GM19395 (cell line): ENCODE results near the gene MORN1.

Source experiments
- ATAC-seq: cut with Tn5 transposase; IDR thresholded peaks from one replicate; pipeline ENCODE4 v1.9.1; 2021; ENCODE audit warnings: mild to moderate bottlenecking, moderate library complexity; ENCODE audit not compliant: unreplicated experiment

MORN1 gene

DNA sequence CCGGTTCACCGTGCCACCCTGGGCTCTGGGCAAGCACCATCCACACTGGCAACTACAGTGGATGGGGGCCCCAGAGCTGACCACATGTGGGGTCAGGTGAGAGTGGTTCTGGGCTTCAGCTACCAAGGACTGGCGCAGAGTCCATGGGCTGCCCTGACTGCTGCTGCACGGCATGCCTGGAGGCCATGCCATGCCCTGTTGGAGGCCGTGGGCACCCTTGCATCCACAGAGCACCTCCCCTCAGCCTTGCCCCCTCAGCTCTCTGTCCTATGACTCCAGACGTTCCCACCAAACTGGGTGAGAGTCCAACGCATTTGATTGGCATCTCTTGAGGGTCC is 15.5 kb downstream of the MORN1 start:
- no peak for ATAC-seq

DNA sequence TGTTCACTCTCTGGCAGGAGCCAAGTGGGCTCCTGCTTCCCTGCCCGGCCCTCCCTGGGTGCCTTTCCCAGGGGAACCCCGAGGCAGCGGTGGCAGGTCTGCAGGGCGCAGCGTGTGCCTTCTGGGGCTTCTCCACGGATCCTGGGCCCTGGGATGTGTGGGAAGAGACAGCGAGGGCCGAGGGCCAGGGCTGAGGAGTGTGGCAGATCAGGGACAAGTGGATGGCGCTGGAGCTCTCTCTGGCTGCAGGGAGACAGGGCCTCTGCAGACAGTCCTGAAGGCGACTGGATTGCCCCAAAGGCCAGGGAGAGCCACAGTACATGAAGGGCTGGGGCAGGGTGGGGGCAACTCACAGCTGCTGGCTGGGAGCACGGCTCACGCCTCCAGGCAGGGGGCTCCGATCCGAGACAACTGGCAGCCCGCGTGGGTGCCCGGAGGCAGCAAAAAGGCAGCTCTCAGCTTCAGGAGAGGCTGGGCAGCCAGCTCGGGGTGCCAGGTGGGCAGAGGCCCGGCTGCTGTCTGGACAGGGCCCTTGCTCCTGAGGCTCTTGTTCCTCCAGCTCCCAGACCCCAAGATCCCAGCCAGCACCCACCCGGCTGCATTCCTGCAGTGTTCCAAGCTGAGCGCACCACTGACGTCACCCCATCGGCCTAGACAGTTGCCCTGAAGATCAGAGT is 16.0 kb downstream of the MORN1 start:
- no peak for ATAC-seq

DNA sequence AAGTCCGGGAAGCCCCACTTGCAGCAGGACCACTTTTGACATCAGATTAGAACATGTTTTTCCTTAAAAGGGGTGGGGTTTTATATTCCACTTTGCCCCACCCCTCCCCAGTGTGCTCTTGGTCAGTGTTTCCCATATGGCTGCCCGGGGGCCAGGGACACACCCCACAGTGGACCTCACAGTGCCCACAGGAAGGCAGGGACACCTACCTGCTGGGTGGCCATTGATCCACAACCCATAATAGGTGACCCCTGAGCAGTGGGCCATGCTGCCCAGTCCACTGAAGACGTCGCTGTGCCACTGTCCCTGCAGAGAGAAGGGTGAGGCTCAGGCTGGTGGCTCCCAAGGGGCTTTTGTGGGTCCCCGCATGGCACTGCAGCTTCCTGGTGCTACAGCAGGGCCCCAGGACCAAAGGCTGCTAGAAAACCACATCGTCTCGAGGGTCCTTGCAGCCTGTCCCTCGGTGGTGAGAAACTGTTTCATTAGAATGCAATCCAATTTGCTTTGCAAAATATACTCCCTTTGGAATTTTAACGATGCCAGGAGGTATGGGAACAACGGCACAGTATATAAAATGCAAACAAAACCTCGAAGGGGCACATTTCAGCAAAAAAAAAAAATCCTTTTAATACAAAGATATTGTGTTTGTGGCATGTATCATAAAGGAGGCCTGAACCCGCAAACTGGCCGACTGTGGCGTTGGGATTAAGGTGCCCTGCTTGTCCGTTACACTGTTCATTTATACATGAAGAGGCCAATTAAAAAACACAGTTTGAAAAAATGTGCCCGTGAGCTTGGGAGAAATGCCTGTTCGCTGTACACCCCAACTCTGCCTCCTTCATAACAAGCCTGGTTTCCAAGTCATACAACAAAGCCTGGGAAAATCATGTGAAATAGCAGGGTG is 16.9 kb downstream of the MORN1 start:
- ATAC-seq: no peak

DNA sequence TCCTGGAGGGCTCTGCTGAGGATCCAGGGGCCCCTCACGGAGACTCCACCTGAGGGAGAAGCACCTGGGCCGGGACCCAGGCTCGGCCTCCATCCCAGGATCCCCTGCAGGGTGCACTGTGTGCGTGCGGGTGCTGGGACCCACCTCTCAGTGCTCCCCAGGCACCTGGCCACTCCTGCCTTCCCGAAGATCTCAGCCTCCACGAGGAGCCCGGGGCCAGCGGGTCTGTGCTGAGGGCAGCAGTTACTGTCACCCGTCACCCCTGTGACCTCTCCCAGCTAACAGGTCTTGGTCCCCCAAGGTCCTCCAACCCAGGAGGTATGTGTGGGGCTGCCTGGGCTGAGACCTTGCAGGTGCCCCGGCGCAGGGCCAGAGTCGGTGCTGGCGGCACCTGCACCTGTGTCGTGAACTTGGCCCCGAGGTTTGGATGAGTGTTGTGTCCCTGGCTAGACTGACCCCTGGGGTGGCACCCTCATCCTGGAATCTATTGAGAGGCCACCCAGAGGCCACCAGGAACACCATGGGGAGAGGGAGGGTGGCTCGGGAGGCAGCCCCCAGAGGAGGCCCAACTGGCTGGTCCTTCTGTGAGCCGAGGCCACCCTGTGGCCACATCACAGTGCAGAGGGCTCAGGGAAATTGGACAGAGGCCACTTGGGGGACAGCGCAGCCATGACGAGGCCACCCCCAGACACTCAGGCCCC is 17.7 kb downstream of the MORN1 start:
- ATAC-seq: no peak

DNA sequence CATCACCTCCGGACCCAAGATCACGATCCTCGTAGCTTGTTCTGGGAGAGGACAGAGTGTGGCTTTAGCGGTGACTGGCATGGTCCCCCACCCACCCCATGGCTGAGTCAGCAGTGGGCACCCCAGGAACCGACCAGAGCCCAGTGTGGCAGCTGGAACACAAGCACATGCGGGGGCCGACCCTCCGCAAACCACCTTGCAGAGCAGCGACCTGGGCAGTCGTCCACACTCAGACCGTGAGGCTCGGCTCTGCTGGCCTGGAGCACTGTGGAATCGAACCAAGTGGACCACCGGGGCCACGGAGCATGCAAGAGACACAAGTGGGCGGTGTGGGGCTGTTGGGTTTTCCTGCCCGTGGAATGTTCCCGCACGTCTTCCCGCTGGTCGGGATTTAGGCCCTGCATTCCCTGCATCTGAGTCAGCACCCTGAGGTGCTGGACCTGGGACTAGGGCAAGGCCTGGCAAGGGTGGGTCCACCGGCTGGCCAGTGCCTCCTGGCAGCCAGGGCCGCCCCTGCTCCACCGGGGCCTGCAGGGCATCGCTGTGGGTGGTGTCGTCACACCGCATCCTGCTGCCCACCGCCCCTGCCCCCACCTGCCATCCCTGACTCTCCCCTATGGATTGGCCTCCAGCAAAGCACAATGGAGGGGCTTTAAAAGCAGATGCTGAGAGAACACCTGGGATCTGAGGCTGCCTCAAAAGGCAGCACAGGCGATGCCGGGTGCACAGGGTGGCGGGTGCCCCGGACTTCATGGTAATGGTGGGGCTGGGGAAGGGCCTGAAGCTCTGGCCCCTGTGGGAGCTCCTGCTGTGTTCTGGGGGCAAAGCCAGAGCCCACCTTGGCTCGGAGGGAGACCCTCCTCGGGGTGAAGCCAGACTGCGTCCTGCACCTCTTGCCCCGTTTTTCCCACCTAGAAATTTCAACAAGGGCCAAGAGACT is 18.5 kb downstream of the MORN1 start:
- no peak for ATAC-seq

DNA sequence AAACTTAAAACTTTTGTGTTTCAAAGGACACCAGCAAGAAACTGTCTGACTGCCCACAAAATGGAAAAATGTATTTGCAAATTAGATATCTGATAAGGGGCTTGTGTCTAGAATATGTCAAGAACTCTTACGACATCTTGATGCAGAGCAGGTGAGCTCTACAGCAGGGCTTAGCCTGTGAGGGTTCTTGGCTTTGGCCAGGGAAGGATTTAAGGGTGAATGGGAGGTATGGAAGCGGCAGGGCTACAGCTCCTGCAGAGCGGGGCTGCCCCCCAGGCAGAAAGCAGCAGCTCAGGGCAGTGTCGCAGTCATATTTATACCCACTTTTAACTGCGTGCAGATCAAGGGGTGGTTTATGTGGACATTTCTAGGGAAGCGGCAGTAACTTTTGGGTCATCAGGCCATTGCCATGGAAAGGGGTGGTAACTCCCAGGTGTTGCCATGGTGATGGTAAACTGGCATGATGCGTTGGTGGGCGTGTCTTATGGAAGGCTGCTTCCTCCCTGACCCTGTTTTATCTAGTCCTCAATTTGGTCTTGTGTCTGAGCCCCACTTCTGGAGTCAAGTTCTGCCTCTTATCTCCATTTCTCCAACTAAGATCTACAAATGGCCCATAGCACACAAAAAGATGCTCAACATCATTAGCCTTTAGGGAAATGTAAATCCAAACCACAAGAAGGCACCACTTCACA is 23.2 kb downstream of the MORN1 start:
- no peak for ATAC-seq

DNA sequence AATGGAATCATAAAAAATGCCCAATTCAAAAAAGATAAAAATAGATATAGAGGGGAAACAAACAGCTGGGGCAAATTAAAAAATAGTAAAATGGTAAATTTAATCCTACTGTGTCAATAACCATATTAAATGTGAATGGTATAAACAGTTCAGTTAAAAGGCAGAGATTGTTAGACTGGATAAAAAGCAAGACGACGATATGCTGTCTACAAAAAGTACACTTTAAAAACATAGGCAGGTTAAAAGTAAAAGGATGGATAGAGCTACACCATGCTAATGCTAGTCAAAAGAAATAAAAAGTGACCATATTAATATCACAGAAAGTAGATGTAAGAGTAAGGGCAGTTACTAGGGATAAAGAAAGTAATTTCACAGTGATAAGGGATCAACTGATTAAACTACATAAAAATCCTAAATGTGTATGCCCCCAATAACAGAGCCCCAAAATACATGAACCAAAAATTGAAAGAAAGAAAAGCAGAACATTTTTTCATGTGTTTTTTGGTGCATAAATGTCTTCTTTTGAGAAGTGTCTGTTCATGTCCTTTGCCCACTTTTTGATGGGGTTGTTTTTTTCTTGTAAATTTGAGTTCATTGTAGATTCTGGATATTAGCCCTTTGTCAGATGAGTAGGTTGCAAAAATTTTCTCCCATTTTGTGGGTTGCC is 27.4 kb downstream of the MORN1 start:
- ATAC-seq: no peak

DNA sequence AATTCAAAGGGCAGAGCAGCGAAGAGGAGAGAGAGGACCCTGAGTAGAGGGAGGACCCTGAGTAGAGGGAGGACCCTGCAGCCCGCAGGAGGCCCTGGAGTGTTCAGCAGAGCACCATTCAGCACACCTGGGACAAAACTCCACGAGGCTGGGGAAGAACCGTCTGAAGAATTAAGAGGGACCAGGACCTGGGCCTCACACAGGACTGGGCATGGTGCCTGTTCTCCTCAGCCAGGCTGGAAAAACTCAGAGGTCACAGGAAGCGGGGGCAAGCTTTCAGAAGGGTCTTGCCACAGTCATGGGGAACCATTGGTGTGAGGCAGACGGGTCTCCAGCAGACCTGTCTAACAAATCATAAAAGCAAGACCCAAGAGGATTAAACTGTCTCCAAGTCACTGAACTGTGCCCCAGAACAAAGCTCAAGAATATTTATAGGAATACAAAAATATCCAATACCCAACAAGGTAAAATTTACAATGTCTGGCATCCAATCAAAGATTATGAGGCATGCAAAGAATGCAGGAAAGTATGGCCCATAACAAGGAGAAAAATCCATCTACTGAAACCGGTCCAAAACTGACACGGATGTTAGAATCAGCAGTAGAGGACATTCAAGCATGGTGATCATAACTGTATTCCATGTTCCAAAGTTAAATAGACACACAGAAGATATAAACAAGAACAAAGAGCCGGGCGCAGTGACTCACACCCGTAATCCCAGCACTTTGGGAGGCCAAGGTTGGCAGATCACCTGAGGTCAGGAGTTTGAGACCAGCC is 30.6 kb downstream of the MORN1 start:
- no peak for ATAC-seq

DNA sequence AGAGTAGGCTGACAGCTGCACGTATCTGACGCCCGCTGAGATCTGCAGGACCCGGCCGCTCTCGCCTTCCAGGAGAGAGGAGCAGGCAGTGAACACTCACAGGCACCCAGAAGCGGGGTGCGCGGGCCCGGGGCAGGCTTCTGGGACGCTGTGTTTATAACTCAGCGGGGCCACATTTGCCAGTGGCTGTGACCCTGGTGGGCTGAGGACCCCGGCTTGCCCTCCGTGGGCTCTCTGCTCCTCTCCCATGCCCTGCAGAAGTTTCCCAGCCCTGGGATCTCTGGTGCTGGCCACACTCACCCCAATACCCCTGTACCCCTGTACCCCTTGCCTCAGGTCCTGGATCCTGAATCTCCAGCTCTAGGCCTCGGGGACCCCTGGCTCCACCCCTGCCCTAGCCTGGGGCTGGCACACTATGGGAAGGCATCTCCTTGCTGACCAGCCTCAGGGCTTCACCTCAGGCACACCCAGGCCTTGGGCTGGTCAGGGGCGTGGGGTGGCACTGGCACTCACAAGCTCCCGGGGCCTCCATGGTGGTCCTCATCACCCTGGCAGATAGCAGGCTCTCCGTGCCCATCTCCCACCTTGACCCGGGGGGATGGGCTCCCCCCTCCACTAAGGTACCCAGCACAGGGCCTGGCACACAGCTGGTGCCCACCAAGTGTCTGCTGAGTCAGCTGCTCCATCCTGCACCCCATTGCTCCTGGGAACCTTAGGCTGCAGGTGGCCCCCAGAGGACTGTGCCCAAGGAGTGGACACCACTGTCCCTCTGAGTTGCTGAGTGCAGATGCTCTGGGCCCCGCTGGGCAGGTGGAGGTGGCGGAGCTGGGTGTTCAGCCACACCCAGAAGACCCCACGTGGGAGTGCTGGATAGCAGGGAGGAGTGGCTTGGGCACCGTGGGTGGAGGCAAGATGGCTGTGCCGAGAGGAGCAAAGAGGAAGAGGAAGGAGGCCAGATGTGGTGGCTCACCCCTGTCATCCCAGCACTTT is 32.4 kb downstream of the MORN1 start:
- no peak for ATAC-seq

DNA sequence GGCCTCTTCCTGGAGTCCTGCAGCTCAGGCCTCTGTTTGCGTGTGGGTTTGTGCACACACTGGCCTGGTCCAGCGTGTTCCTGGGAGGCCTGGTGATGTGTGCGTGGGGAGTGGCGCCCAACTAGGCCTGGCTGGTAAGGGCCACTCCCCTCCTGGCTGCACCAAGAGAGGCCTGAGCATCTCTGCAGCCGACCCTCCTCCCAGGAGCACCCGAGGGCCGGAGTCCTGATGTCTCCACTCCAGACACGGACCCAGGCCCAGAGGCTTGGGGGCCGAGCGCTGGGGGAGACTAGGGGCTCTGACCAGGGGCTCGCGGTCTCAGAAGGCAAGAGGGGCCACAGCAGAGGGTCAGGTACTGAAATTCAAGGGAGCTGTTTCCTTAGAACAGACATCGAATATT is 33.3 kb downstream of the MORN1 start:
- ATAC-seq: no peak

DNA sequence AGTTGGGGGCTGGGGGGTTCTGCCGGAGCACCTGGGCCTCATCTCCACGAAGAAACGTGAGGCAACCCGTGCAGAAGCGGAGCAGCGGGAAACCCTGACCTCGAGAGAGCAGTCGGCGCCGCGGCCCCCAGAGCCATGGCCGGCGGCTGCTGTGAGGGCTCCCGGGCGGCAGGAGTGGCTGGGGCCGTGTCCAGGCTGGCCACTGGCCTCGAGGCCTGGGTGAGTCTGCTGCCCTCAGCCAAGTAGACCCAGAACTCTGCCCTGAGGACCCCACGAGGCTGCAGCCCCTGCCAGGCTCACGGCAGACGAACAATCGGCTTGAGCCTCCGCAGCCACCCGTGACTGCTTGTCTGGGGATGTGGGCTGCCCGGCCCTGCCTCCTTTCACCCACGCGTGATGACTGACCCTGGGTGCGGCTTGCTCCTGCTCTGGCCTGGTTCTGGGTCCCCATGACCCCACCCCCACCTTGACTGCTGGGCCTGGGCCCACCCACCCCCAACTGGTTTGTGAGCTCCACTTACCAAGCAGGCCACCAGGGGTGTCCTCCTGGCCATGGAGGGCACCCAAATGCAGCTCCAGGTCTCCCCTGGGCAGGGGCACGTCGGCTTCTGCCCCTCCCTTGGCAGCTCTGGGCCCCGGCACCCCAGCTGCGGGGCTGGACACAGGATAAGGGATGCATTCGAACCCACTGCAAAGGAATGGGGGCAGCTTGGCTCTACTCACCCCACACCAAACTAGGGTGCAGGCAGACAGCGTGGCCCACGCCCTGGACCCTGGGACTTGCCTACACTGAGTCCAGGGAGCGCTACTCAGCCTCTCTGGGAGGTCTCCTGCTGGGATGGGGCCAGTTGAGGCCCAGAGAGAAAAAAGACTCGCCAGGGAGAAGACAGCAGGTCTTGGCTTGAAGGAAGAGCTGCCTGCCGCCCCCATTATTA is 34.2 kb downstream of the MORN1 start:
- ATAC-seq: no peak

DNA sequence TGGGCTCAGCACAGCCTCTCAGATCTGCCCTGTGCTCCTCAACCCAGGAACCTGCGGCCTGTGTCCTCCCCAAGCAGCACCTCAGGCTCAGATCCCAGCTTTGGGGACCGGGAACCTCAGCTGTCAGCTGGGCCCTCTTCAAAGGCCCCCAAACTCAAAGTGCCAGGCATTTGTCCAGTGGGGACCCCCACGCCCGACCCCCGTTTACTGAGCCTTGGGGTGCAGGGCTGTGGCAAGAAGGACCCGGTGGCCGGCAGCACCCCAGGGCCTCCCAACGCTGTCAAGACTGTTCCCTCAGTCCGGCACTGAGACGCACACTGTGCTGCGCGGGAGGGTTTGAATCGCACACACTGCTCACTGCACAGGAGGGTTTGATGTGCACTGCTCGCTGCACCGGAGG is 35.0 kb downstream of the MORN1 start:
- no peak for ATAC-seq

DNA sequence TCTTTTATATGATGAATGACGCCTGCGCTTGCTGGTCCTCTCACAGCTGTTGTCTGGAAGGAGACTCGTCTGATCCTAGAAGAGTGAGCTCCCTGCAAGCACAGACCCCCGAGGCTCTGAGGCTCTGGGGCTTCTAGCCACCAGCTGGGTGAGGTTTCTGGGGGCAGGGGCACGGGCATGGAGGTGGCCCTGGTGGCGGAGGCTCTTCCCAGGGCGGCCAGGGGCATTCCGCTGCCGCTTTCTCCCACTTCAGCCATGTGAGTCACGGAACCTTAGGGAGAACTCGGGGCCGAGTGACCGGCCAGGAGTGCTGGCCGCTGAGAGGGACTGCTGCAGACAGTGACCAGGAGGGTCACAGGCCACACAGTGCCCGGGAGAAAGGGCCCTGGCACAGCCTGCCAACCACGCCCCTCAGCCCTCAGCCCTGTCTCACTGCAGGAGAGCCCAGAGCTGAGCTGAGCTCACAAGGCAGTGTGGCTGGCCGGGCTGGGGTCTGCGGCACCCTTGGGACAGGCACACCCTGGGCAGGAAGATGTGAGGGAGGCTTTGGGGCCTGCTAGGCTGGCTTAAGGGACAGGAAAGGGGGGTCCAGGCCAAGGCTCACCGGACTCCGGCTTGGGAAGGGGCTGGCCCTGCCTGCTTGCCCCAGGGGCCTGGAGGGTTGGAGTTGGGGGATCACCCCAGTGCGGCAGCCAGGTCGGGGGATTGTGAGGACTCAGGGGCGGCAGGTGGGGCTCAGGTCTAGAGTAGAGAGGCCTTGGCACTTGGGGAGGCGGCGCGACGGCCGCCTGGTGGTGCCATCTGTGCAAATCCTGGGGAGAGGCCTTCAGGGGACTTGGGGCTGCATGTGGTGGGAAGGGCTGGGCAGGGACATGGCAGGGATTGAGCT is 35.7 kb downstream of the MORN1 start:
- ATAC-seq: no peak

DNA sequence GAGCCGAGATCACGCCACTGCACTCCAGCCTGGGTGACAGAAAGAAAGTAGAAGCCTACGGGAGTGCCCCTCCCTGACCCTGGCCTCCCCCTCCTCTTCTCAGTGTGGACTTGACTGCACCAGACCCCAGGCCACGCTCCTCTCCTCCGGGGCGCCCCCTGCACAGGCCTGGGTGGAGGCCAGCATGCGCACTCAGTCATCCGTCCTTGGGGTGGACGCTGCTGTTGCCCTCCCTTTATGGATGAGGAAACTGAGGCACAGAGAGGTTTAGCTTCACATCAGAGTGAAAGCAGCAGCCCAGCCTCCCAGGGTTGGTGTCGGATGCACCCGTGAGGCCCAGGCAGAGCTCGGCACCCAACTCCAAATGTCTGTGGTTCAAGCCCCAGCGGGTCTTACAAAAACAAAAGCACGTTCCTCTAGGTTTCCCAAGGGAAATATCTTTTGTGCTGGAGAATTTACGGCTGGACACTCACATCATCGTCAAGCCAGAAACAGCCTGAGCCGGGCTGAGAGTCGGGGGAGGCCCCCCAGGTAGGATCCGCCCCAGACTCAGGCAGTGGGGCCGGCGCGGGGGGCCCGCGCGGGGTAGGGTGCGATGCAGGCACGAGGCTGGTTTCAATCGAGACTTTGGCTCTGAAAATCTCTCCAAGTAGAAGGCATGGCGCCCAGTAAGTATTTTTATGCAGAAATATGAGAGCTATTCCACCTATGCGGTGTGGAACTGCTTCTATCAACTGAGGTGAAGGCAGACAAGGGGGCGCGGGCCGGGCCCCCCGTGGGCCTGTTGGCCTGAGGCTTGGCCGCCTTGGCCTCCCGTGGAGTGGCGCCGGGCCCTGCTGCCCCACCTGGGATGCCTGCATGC is 36.6 kb downstream of the MORN1 start:
- ATAC-seq: no peak
